MM.1S (cell line): ENCODE data around the gene NXPH4.

ENCODE experiments used
- EZH2 ChIP-seq: fragments of 300-600 bp; sonication (generic); optimal IDR thresholded peaks from 2 replicates; pipeline ENCODE3; 2017; ENCODE audit warnings: low read depth, mild to moderate bottlenecking, antibody characterized with exemption, low read length, mixed read lengths
- EZH2phosphoT487 ChIP-seq: fragments of 300-600 bp; sonication (generic); IDR thresholded peaks from 2 replicates; pipeline ENCODE4 v1.6.1; 2018; ENCODE audit warnings: antibody characterized with exemption, low read length
- TF ChIP-seq, protein P1 (sequence below): fragments of 300-600 bp; sonication (generic); IDR thresholded peaks from 2 replicates; pipeline ENCODE4 v1.5.1; 2016; ENCODE audit warnings: antibody characterized with exemption, low read length, mixed read lengths

DNA sequence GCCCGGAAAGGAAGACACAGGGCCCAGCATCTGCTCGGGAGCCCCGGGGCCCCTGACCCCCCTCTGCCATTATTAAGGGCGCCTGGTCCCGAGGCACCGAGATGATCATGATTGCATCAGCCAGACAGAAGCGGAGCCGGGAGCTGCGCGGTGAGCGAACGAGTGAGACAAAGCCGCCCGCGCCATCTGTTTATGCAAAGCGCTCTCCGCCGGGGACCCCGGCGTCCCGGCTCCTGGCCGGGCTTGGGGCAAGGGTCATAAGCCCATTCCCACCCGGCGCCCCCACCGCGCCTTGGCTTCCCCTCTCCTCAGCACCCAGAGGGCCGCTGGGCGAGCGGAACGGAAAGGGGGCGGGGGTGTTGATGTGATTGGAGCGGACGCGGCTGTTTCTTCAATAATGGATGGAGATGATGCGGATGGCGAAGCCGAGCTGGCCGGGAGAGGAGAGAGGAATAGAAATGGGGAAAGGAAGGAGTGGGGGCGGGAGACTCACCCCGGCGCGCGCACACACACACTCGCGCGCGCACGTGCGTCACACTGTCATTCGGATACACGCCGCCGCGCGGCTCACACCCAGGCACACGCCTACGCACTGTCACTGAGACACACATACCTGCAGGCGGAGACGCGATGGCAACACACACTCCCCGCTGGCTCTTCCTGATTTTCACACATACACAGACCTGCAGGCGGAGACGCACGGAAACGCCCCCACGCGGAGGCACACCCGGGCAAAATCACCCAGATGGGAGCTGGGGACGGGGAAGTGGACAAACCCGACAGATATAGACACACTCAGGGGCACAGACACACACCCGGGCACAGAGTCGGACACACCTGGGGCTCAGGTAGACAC lies 23.7 kb downstream of the NXPH4 start:
- TF ChIP-seq, protein P1, sequence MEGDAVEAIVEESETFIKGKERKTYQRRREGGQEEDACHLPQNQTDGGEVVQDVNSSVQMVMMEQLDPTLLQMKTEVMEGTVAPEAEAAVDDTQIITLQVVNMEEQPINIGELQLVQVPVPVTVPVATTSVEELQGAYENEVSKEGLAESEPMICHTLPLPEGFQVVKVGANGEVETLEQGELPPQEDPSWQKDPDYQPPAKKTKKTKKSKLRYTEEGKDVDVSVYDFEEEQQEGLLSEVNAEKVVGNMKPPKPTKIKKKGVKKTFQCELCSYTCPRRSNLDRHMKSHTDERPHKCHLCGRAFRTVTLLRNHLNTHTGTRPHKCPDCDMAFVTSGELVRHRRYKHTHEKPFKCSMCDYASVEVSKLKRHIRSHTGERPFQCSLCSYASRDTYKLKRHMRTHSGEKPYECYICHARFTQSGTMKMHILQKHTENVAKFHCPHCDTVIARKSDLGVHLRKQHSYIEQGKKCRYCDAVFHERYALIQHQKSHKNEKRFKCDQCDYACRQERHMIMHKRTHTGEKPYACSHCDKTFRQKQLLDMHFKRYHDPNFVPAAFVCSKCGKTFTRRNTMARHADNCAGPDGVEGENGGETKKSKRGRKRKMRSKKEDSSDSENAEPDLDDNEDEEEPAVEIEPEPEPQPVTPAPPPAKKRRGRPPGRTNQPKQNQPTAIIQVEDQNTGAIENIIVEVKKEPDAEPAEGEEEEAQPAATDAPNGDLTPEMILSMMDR = no peak
- TF ChIP-seq EZH2phosphoT487 (no peak), EZH2 (no peak)
